ENCODE data around the gene C10orf105.

C10orf105 gene

GRCh38 chr10:71691405-71691804 lies 28.2 kb downstream of the C10orf105 start:
- no peak for TF ChIP-seq CTCF (IDR thresholded peaks at IDR 0.05; ENCODE audit: low read depth, low read length)
- no peak overlapping the region for H3K4me3 ChIP-seq (ENCODE audit: low read depth, low read length)

GRCh38 chr10:71690094-71690720 lies 29.4 kb downstream of the C10orf105 start:
- TF ChIP-seq CTCF (IDR thresholded peaks at IDR 0.05; ENCODE audit: low read depth, low read length), result no peak
- H3K4me3 ChIP-seq (ENCODE audit: low read depth, low read length), result no peak overlapping the region

- TF ChIP-seq CTCF (IDR thresholded peaks at IDR 0.05; ENCODE audit: low read depth, low read length), result no peak
- no peak overlapping the region for H3K4me3 ChIP-seq (ENCODE audit: low read depth, low read length)
These were observed 31.3 kb downstream of the C10orf105 start for GRCh38 chr10:71688256-71688655.

GRCh38 chr10:71687480-71687879 lies 32.1 kb downstream of the C10orf105 start:
- H3K4me3 ChIP-seq (ENCODE audit: low read depth, low read length), result no peak overlapping the region
- TF ChIP-seq CTCF (IDR thresholded peaks at IDR 0.05; ENCODE audit: low read depth, low read length), result no peak

GRCh38 chr10:71687077-71687476 lies 32.5 kb downstream of the C10orf105 start:
- H3K4me3 ChIP-seq (ENCODE audit: low read depth, low read length), result no peak overlapping the region
- TF ChIP-seq CTCF (IDR thresholded peaks at IDR 0.05; ENCODE audit: low read depth, low read length), result no peak

GRCh38 chr10:71685554-71686232 lies 33.9 kb downstream of the C10orf105 start:
- TF ChIP-seq CTCF (IDR thresholded peaks at IDR 0.05; ENCODE audit: low read depth, low read length), result no peak
- H3K4me3 ChIP-seq (ENCODE audit: low read depth, low read length), result no peak overlapping the region

- no peak for TF ChIP-seq CTCF (IDR thresholded peaks at IDR 0.05; ENCODE audit: low read depth, low read length)
- no peak overlapping the region for H3K4me3 ChIP-seq (ENCODE audit: low read depth, low read length)
These were observed 35.0 kb downstream of the C10orf105 start for GRCh38 chr10:71684356-71685173.
